T follicular helper cell (primary cell): ENCODE results near the gene COX6B2.

Experiments used
- DNase-seq: peaks from one replicate; pipeline ENCODE4 v3.0.0-alpha.2; 2020; ENCODE audit warnings: low read depth

The COX6B2 gene

DNA sequence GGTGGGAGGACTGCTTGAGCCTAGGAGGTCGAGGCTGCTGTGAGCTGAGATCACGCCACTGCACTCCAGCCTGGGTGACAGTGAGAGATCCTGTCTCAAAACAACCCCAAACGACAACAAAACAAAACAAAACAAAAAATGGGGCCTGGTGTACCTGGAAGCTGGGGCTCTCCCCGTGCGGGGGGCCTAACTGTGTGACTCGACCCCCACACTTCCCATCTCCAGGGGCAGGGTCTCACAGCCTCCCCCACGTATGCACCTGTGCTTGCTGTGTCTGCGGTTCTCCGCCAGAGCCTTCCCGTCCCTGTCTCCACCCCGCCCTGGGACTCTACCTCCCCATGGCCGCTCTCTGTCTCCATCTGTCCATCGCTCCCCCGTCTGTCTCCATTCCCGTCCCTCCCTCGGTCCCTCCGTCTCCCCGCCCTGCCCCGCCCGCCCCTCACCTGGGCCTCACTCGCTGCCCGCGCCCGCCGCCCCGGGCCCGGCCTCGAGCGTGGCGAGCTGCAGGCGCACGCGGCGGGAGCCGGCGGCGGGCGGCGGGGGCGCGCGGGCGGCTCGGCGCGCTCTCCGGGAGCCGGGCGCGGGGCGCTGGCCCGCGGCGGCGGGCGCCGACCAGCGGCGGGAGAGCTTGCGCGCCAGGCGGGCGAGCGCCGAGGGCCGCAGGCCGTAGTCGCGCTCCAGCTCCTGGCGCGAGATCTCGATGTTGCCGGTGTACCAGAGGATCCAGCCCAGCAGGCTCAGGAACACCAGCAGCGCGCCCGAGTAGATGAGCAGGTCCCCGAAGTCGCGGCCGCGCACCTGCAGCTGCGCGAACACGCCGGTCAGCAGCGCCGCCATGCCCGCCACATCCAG is 29.0 kb upstream of the COX6B2 start:
- DNase-seq = no peak

DNA sequence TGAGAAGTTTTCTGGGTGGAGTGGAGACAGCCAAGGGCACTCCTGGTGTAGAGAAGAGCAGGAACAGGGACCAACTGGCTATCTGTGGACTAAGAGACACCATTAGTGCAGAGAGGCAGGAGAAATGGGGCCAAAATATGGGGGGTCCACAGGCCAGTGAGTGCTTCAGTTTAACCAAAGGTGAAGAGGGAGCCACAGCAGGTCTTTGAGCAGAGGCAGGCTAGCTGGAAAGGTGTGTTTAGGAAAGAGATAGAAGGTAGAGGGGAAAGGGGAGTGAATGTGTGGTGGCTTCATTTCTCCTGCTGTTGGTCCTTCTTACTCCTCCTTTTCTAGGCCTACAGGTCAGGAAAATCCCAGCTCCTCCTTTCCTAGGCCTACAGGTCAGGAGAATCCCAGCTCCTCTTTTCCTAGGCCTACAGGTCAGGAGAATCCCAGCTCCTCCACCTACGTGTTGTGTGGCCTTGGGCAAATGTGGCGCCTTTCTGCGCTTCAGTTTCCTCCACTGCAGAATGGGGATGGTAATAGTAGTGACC is 28.1 kb upstream of the COX6B2 start:
- DNase-seq = no peak

DNA sequence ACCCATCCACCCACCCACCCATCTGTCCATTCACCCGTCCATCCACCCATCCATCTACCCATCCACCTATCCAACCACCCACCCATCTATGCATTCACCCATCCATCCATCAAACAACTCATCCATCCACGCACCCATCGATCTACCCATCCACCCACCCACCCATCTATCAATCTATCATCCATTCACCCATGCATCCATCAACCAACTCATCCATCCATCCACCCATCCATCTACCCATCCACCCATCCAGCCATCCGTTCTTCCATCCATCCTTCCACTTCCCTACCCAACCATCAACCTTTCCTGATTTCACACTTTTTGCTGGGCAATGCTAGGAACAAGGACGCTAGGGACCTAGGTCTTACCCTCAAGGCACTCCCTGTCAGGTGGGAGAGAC is 27.5 kb upstream of the COX6B2 start:
- DNase-seq = no peak

DNA sequence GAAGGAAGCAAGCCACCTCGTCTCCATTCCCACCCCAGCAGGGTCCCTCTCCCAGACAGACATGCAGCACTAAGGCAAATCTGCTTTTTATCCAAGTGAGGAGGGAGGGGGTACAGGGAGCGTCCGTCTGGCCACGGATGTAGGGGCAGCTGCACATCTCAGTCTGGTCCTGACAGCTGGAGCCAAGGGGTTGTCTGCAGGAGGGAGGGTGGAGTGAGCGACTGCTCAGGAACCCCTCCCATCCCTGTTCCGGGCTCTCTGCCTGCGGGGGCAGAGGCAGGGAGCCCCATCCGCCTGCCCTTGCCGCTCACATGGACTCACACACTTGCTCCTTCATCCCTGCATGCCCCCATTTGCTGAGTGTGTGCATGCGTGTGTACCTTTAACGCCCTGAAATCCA is 24.7 kb upstream of the COX6B2 start:
- DNase-seq = no peak

DNA sequence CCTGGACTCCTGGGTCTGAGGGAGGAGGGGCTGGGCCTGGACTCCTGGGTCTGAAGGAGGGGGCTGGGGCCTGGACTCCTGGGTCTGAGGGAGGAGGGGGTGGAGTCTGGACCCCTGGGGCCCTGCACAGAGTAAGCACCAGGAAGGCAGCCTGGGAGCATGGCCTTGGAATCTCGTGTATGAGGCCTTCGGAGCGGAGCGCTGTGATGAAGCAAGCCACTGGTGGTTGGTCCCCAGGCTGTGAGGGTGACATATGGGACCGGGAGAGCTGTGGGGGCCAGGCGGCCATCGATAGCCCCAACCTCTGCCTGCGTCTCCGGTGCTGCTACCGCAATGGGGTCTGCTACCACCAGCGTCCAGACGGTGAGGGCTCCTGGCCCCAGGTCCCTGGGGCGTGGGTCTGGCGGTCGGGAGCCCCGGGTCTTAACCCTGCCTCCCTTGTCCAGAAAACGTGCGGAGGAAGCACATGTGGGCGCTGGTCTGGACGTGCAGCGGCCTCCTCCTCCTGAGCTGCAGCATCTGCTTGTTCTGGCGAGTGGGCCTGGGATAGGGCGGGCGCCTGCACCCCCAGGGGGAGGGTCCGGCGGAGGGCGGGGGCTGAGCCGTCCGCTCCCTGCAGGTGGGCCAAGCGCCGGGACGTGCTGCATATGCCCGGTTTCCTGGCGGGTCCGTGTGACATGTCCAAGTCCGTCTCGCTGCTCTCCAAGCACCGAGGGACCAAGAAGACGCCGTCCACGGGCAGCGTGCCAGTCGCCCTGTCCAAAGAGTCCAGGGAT is 23.0 kb upstream of the COX6B2 start:
- no peak for DNase-seq

DNA sequence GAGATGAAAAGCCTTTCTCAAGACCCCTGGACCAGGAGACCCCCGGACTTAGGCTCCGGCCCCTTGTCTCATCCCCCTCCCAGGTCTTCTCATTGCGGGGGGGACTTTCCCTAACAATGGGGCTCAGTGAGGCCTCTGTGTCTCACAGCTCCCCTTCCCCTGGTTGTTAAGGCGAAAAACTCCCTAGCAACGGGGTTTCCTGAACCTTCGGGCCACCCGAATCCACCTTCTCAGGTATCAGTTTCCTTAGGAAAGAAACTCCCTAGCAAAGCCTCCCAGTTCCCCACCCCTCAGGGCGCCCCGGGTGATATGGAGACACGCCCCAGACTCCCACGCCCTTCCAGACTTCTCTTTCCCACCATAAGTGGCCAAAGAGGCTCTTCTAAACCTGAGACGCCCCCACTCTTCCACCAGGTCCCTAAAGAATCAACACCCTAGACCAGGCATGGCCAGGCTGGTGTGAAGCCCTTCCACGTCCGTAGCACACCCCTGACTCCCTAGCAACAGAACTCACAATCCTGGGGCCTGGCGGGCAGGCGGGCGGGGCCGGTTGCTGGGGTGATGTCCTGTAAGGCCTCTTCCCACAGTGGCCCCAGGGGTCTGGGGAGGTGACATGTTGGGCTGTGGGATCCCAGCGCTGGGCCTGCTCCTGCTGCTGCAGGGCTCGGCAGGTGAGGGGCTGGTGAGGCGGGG is 21.9 kb upstream of the COX6B2 start, which contains the start of gene TMEM190:
TSS of gene TMEM190 (plus strand) at position 586 of the 693 bp plus-strand sequence. CDS start at position 614, 28 bp downstream.
- DNase-seq = no peak

DNA sequence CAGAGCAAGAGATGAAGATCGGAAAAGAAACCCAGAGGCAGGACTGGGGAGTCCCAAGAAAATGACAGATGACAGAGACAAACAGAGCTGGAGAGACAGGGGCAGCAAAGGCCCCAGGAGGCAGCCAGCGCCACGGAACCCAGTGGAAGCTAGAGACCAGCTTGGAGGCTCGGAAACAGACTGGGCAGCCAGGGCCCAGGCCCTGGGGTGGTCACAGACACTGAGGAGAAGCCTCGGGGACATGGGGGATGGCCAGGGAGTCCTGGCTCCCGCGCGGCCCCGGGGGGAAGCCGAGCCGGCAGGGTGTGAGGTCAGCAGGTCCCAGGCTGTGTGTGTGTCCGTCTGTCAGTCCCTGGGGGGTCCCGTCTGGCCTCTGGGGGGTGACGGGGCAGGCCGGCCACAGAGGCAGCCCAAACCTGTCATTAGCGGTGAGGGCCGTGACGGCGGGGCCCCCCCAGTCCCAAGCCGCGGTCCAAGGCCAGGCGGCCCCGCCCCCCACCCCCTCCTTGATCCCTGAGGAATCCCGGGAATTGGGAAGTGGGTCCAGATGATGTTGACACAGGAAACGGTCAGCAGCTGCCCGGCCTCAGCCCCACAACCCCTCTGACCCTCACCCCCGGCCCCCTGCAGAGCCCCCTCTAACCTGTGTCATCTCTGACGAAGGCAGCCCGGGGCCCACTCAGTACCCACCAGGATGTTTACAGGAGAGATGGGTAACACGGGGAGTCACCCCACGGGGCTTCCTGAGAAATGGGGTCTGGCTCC is 19.7 kb upstream of the COX6B2 start:
- no peak for DNase-seq

DNA sequence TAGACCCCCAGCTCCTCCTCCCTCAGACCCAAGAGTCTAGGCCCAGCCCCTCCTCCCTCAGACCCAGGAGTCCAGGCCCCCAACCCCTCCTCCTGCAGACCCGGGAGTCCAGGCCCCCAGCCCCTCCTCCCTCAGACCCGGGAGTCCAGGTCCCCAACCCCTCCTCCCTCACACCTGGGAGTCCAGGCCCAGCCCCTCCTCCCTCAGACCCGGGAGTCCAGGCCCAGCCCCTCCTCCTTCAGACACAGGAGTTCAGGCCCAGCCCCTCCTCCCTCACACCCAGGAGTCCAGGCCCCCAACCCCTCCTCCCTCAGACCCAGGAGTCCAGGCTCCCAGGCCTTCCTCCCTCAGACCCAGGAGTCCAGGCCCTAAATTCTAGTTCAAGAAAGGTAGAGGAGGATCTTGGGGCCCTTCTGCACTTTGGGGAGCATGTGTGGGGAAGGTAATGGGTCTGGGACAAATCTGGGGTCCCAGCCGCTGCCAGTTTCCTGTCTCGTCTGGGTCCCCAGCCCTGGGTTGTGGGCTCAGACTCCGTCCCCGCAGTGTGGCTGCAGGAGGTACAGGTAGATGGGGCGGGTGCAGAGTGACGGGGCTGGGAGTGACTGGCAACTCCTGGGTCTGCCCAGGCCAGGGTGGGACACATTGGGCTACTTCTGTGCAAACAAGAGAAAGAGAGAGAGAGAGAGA is 18.9 kb upstream of the COX6B2 start:
- no peak for DNase-seq

DNA sequence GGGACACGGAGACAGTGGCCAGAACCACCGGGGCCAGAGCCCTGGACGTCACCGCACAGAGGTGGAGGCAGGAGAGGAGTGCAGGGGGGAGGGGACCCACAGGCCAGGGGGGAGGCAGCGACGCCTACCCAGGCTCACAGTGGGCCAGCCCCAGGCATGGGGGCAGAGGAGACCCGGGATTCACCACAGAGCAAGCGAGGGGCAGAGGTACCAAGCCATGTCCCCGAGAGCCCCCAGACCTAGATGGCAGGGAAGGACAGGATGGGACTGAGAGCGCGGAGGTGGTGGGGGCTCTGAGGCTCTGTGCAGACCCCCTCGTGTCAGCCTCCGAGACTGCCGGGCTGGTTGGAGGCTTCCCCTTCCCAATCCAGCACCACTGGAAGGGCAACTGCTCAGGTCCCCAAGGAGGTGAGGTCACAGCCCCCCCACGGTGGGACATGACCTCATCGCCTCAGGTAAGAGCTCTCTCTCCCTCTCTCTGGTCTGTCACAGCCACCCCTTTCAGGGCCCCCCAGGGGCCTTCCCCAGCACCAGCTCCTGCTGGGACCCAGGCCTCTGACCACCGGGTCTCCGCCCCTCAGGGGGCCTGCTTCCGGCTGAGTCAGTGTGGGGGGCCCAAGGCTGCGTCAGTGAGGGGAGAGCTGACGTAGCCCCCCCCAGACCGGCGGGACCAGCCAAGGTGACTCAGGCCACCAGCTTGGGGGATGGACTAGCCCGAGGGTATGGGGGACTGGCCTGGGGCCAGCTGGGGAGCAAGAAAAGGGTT is 18.0 kb upstream of the COX6B2 start:
- no peak for DNase-seq

DNA sequence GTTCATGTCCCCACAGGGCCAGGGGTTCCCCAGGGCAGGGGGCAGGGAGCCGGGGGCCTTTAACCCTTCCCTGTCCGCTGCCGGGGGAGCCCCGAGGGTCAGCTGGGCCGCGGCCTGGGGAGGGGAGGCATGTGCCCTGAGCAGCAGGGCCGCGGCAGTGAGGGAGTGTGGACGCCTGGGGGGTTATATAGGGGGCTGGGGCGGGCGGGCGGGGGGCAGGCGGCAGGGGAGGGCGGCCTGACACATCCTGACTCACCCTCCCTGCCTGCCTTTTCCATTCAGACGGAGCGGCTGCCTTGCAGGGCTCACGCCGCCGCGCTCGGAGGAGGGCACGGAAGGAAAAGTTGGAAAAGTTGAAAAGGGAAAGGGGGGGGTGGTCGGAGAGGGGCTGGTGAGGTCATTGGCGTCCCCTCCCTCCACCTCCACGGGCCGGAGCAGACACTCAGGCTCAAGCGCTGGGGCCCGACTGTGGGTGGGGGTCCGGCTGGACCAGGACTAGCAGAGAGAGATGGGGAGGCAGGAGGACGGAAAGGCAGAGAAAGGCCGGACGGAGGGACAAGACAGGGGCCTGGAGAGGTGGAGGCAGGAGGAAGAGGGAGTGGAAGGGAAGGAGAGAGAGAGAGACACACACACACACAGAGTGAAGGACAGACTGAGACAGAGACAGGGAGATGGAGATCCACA is 15.9 kb upstream of the COX6B2 start, which contains the start of gene IL11:
TSS of gene IL11 (minus strand) at position 159 of the 684 bp plus-strand sequence. CDS start at position 6, 153 bp downstream.
- DNase-seq = no peak

DNA sequence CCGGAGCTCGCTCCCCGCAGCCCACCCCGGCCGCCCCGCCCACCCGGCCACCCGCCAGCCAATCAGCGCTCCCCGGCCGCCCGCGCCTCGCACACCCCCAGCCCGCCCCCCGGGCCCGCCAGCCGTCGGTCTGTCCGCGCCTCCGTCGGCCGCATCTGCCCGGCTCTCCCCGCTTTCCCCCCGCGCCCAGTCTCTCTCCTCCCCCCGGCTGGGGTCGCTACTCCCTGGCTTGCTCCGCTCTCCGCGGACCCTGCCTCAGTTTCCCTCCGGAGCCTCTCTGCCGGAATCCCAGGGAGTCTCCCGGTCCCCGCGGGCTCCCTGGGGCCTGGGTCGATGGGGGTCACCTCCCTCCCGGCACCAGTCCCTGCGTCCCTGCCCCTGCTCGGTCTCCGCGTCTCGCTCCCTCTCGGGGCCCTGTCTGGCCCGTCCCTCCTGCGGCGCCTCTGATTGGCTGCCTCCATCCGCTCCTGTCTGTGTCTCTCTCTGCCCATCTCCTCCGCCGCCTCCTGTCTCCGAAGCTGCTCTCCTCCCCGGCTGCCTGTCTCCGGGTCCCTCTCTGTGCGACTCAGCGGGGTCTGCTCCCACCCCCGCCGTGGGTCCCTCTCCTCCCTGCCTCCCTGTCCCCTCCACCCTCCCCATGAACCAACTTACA is 15.3 kb upstream of the COX6B2 start:
- DNase-seq = no peak

DNA sequence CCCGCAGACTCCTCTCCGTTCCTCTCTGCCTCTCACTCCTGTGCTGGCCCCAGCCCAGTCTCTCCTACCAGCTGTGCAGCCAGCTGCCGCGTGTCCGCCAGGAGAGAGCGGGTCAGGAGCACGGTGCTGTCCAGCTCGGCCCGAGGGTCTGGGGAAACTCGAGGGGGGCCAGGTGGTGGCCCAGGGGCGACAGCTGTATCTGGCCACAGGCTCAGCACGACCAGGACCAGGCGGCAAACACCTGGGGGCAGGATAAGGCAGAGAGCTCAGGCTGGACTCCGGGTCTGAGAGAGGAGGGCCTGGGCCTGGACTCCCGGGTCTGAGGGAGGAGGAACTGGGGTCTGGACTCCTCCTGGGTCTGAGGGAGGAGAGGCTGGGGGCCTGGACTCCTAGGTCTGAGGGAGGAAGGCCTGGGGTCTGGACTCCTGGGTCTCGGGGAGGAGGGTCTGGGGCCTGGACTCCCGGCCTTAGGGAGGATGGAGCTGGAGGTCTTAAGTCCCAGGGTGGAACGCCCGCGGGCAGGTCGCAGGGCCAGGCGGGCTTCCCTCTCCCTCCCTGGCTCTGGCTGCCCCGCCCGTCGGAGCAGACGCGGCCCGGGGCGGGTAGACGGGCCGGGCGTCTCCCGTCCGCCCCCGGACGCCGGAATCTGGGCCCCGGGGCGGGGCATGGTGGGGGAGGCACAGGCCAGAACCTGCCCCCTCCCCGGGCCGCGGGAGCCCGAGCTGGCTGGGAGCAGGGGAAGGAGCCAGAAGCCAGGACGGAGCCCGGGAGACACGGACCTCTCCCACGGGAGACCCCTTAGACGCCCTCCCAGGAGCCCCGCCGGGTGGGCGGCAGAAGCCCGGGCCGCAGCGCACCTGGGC is 14.4 kb upstream of the COX6B2 start:
- no peak for DNase-seq

DNA sequence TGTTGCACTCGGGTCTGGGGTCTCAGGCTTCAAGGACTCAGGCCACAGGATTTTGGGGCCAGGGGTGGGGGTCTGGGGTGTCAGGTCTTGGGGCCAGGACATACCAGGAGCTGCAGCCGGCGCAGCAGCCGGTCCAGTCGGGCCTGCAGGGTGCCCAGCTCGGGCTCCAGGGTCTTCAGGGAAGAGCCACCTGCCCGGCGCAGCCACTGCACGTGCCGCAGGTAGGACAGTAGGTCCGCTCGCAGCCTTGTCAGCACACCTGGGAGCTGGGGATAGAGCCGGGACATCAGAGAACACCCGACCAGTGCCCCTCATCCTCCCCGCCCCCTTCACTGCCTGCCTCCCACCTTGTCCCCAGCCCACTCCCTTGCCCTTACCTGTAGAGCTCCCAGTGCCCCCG is 13.6 kb upstream of the COX6B2 start:
- no peak for DNase-seq

DNA sequence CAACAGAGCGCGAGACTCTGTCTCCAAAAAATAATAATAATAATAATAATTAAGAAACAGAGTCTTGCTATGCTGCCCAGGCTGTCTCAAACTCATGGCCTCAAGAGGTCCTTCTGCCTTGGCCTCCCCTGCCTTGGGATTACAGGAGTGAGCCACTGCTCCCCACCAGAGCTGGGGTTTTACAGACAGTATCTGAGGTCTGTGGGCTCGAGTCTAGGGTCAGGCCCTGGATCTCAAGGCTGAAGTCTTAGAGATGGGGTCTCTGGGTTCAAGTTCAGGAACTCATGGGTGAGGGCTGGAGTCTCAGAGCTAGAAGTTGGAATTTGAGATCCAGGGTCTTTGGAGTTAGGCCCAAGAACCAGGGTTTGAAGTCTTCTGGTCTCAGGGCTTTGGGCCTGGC is 12.3 kb upstream of the COX6B2 start:
- no peak for DNase-seq

DNA sequence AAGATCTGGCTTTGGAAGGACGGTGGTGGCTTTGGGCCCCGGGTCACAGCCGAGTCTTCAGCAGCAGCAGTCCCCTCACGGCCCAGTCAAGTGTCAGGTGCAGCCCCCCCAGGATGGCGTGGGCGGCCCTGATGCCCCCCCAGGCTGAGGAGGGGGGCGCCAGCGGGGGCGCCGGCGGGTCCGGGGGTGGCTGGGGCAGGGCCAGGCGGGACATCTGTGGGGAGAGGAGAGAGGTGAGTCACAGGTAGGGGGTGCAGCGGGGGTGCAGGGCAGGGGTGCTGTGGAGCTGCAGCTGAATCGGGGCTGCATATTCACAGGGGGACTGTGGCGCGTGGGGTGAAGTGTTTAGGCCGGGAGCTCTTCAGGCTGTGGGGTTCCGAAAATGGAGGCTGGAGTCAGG is 11.4 kb upstream of the COX6B2 start:
- DNase-seq = no peak

DNA sequence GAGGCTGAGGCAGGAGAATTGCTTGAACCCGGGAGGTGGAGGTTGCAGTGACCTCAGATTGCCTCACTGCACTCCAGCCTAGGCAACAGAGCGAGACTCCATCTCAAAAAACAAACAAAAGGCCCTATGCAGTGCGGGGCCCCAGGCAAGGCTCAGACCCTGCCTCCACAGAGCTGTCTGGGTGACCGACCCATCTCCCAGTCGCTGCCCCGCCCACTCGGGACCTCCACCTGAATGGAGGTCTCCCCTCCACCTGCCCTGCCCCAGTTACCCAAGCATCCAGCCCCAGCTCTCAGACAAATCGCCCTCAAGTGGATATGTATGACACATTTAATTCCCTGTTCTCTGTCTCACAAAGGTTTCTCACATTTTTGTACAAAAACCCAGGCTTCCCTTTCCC is 10.7 kb upstream of the COX6B2 start:
- DNase-seq = no peak

DNA sequence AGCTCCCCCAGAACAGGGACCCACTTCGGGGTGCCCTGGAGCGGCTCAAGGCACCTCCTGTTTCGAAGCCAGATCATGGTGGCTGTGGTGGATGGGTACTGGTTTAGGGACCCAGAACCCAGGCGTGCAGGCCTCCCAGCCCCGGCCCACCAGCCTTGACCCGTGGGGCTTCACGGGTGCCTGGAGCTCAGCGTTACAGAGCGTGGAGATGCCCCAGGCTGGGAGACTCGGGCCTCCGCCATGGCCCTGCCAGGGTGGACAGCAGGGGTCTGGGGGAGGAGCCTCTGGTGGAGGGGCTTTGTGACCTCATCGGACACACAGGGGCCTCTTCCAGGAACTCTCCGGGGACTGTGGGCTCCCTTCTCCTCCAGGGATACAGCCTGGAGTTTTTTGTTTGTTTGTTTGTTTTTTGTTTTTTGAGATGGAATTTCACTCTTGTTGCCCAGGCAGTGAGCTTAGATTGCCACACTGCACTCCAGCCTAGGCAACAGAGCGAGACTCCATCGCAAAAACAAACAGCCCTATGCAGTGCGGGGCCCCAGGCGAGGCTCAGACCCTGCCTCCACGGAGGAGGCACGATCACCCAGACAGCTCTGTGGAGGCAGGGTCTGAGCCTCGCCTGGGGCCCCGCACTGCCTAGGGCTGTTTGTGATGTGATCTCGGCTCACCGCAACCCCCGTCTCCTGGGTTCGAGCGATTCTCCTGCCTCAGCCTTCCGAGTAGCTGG is 8.6 kb upstream of the COX6B2 start, which contains the start of gene GARIN5B:
TSS of gene GARIN5B (minus strand) at position 271 of the 727 bp plus-strand sequence. CDS start at position 77, 194 bp downstream.
- no peak for DNase-seq
